GM15510 (cell line): ENCODE data around the gene MAML2.

Experiments used
- POLR2A ChIP-seq: IDR thresholded peaks from 3 replicates; pipeline ENCODE4 v1.6.1; 2011; ENCODE audit warnings: borderline replicate concordance; ENCODE audit not compliant: insufficient read length; ENCODE audit errors: extremely low read depth

MAML2 gene

DNA sequence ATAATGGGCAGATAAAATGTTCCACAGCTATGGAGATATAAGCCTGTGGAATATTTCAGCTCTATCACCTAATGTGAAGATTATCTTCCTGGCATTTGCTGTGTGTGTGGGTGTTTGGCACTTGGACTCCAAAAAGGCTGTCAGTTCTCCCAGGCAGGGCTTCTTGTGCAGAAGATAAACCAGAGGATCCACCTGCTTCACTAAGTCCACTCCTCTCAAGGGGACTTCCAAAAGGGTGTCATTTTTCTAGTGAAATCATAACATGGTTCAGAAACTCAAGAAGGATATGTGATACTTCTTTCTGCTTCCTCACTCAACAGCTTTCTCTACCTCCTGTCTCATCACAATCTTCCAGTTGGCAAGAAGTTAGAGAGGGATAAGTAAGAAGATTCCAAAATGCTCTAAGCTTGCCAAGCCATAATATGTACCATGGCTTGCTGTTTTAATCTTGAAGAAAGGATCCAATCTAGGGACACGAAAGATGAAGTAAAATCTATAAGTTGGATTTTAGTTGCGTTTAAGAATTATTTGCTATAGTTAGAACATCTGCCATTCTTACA lies 212.9 kb downstream of the MAML2 start:
- no peak for TF ChIP-seq POLR2A

DNA sequence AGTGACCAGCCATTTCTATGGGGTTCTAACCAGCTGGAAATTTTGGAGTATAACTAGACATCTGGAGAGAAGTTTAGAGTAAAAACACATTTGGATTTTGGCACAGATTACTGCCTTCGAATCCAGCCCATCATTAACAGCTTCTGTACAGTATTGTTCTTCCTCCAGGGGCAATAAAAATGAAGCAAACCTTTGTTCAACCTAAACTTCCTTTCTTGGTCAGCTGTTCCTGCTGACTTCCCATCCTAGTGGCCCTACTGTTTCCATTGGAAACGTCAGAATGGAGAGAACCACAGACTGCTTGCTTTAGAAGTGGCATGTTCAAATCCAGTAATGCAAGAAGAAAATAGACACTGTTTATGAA lies 215.4 kb downstream of the MAML2 start:
- no peak for TF ChIP-seq POLR2A

GRCh38 chr11:96126917-96127595 lies 215.9 kb downstream of the MAML2 start:
- no peak for TF ChIP-seq POLR2A

DNA sequence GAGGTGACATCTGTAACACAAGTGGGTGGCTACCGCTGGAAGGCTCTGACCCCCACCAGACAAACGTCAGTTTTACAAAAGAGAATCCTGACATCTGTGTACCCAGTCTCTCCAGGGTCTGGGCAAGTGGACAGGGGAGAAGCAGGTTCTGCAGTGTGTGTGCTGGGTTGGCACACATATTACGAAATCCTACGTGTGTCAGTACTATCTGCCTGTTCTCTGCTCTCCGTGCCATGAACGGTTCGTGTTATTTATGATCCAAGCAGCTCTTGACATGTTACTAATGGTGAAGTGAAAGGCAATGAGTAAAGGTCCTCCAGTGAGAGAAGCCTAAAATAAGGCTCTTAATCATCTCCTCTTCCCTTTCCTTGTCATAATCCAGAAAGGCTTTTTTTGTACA lies 217.6 kb downstream of the MAML2 start:
- no peak for TF ChIP-seq POLR2A

- TF ChIP-seq POLR2A: no peak
Observed at GRCh38 chr11:96124155-96124554, 218.8 kb downstream of the MAML2 start.

GRCh38 chr11:96123301-96123700 lies 219.7 kb downstream of the MAML2 start:
- no peak for TF ChIP-seq POLR2A

- TF ChIP-seq POLR2A: no peak
Observed at GRCh38 chr11:96122601-96123074, 220.4 kb downstream of the MAML2 start.

DNA sequence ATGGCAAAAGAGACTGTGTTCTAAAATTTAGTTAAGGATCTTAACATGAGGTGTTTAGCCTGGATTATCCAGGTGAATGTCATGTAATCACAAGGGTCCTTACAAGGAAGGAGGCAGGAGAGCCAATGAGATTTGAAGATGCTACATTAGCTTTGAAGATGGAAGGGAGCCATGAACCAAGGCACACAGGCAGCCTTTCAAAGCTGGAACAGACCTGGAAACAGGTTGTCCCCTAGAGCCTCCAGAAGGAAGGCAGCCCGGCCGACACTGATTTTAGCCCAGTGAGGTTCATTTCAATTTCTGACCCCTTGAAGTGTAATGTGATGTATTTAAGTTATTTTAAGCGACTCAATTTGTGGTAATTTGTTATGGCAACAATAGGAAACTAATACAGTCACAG lies 223.8 kb downstream of the MAML2 start:
- TF ChIP-seq POLR2A: no peak

GRCh38 chr11:96116376-96116775 lies 226.6 kb downstream of the MAML2 start:
- no peak for TF ChIP-seq POLR2A

GRCh38 chr11:96114178-96115064 lies 228.6 kb downstream of the MAML2 start:
- TF ChIP-seq POLR2A: no peak

DNA sequence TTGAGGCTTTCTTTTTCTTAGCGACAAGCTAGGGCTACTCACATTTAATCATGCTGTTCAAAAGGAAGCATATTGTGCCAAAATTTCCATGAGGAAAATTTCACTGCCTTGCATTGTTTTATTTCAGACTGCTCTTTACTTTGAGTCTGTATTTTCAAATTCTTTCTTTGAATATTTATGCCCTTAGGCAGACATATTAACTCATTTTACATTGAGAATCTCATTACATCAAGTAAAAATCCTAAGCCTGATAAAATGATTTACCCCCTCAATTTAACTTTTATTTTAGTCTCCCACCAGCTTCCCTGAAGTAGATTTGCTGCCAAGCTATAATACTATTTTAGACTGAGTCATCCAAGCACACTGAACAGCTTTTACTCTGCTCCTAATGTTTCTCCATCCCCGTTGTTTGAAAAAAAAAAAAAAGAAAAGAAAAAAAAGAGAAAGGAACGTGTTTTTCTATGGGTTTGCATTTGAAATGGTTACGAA lies 229.8 kb downstream of the MAML2 start:
- TF ChIP-seq POLR2A: no peak

GRCh38 chr11:96112192-96113128 lies 230.5 kb downstream of the MAML2 start:
- TF ChIP-seq POLR2A: no peak

DNA sequence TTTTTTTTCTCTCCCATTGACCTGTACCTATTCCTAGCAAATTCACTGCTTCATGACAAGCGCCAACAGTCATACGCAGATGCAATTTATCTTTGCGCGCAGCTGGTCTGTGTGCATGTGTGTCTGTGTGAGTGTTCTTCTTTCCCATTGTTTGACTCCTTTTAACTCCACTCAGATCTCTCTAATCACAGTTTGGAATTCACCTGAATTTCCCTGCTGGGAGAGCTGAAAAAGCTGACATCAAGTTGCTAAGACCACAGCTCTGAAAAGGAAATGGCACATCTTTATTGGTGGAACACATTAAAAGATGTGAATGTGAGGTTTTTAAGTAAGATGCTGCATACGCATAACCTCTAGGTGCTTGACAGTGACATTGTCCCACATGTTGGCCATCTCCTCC lies 231.7 kb downstream of the MAML2 start:
- no peak for TF ChIP-seq POLR2A

- no peak for TF ChIP-seq POLR2A
Observed at GRCh38 chr11:96110302-96110701, 232.7 kb downstream of the MAML2 start.
